GM11168 (cell line): ENCODE data around the gene APEH.

ENCODE experiments used
- in situ Hi-C: fragments of 300-500 bp; cut with MboI; formaldehyde crosslinking; loops from one replicate; pipeline ENCODE4 v1.12.0; 2022; ENCODE audit warnings: low sequenced_read_pairs; ENCODE audit not compliant: unreplicated experiment

The APEH gene

DNA sequence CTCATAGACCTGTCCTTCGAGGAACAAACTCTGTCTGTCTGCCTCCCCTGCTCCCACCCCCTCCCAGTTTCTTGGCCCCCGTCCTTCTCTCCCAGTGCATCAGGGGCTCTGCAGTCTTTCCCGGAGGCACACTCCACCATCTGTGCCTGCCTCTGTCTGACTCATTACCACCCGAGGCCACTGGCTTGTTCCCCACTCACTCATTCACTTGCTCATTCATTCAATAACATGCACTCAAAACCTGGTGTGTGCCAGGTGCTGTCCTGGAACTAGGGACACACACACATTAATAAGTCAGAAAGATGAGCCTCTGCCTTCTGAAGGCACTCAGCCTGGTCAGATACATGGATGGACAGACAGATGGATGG is 32.9 kb downstream of the APEH start:
- in situ Hi-C loops = no loop called here

GRCh38 chr3:49709852-49710251 is 35.7 kb downstream of the APEH start:
- in situ Hi-C loops = no loop called here

- in situ Hi-C loops = no loop called here
These were observed 37.3 kb downstream of the APEH start for GRCh38 chr3:49711489-49711888.

DNA sequence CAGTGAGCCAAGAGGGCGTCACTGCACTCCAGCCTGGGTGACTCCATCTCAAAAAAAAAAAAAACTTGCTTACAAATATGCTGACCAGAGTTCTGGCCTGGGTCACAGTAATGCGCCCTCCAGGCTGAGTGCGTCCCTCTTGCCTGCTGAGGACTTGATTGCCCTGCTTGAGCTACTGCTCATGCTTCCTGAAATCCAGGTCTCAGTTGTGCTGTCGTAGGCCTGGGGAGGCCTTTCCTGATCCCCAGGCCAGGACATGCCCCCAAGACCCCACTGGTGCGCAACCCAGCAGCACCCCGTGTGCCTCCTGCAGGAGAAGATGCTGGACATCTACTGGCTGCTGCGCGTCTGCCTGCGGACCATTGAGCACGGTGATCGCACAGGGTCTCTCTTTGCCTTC is 38.0 kb downstream of the APEH start:
- in situ Hi-C loops = no loop called here

DNA sequence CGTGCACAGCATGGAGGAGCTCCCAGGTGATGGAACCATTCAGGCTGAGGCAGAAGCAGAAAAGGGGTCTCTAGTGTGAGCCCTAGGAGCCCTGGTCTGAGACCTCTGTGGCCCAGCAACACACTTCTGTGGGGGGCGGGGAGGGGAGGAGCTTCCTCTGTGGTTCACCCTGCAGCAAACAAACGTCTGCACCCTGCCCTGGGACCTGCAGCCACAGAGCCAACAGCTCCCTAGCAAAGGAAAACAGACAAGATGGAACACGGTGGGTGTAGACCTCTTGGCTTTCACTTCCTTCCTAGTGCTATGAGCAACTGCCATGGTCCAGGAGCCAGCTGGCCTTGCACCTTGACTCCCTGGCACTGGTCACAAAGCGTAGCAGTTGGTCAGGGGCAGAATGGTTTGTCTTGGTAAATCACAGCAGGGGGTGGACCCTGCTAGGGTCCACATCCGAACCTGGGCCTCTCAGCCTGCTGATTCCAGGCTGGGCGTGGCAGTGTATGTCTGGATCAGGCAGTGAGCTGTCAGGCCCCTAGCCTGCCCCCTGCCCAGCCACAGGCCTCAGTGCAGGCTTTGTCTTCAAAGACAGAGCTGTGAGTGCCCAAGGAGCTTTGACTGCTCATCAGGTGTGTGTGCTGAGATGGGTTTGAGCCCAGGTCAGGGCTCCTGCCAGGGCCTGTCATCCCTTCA is 38.6 kb downstream of the APEH start:
- in situ Hi-C loops = no loop called here

DNA sequence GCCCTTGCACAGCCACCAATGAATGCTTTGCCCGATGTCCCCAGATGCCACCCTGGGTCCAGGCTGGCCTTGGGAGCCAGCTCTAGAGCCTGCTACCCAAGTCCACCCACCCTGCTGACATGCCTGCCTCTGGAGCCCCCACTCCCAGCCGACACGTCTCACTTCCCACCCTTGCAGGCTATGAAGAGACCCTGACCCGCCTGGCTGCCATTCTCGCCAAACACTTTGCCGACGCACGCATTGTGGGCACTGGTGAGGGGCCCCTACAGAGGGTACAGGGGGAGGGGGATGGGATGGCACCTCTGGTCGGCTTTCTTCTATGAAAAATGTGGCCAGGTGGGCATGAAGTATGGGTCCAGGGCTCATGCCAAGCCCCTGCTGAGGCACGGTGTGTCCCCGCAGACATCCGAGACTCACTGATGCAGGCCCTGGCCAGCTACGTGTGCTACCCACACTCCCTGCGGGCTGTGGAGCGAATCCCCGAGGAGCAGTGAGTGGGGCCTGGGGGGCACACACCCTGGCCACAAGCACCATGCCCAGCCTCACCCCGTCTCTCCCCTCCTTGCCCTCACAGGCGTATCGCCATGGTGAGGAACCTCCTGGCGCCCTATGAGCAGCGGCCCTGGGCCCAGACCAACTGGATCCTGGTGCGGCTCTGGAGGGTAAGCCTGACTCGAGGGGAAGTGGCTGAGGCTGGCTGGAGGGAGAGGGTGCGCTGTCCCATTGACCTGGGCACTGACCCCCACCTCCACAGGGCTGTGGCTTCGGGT is 39.4 kb downstream of the APEH start:
- in situ Hi-C loops = no loop called here

- in situ Hi-C loops = no loop called here
These were observed 40.8 kb downstream of the APEH start for GRCh38 chr3:49714728-49715550.

GRCh38 chr3:49715611-49716121 is 41.5 kb downstream of the APEH start:
- in situ Hi-C loops = no loop called here

- in situ Hi-C loops = no loop called here
These were observed 42.0 kb downstream of the APEH start for GRCh38 chr3:49716169-49716568.

DNA sequence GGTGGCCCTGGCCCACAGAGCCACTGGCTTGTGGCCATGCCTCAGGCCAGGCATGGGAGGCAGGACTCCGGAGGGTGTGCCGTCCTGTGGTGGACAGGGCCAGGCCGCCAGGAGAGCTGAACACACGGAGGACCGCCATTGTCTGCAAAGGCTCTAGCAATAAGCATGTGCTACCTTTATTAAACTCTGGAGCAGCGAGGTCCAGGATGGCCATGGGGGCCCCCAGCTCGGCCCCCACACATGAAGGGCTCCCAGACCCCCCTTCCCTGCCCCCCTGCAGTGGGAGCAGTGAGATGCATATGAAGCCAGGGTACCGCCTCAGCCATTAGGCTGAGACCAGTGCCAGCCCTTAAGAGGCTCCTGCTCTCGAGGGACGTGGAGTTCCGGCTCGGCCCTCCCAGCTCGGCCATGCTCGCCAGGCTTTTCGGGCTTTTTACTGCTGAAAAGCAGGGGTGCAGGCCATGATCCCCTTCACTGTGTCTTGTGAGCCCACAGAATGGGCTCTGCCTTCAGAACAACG is 42.6 kb downstream of the APEH start:
- in situ Hi-C loops = no loop called here

GRCh38 chr3:49717211-49717958 is 43.2 kb downstream of the APEH start:
- in situ Hi-C loops = no loop called here

- in situ Hi-C loops = no loop called here
These were observed 44.1 kb downstream of the APEH start for GRCh38 chr3:49717959-49718857.

- in situ Hi-C loops = no loop called here
These were observed 44.7 kb downstream of the APEH start for GRCh38 chr3:49718858-49719213.

GRCh38 chr3:49719214-49719884 is 45.2 kb downstream of the APEH start, which contains the start of gene AMIGO3:
Gene AMIGO3, minus strand, starts transcription at chr3:49719684. Its CDS starts 219 bp downstream, at chr3:49719465.
- in situ Hi-C loops = no loop called here

- in situ Hi-C loops = no loop called here
These were observed 46.9 kb downstream of the APEH start for GRCh38 chr3:49720855-49721595.

GRCh38 chr3:49721596-49721895 is 47.4 kb downstream of the APEH start:
- in situ Hi-C loops = no loop called here

- in situ Hi-C loops = no loop called here
These were observed 48.0 kb downstream of the APEH start for GRCh38 chr3:49721896-49722781.
